Chondrocyte (in vitro differentiated cells): ENCODE results near the gene KCNJ1. TPM values are rescaled to one million over a fixed set of nuclear protein-coding genes. Genes with fewer than 3 reads are reported as not detected.

Experiments
- DNase-seq: peaks from one replicate; pipeline ENCODE4 v3.0.0; 2021; ENCODE audit warnings: mixed read lengths, low spot score
- H3K27ac Mint-ChIP-seq: one replicate; pipeline ENCODE4 v1.8.0; 2021; ENCODE audit warnings: mild to moderate bottlenecking, moderate library complexity, mixed read lengths; ENCODE audit not compliant: unreplicated experiment
- H3K27me3 Mint-ChIP-seq: 2 replicates; pipeline ENCODE4 v1.8.0; 2021; ENCODE audit warnings: low read depth, mixed read lengths
- H3K36me3 Mint-ChIP-seq: 2 replicates; pipeline ENCODE4 v1.8.0; 2021; ENCODE audit warnings: low read depth, mixed read lengths
- H3K4me1 Mint-ChIP-seq: 2 replicates; pipeline ENCODE4 v1.8.0; 2021; ENCODE audit warnings: low read depth, mild to moderate bottlenecking, mixed read lengths
- H3K4me3 Mint-ChIP-seq: one replicate; pipeline ENCODE4 v1.8.0; 2021; ENCODE audit warnings: mild to moderate bottlenecking, moderate library complexity, mixed read lengths; ENCODE audit not compliant: unreplicated experiment
- H3K9me3 Mint-ChIP-seq: 2 replicates; pipeline ENCODE4 v1.8.0; 2021; ENCODE audit warnings: low read depth, mixed read lengths
- total RNA-seq: library from RNA; stranded (reverse); gene quantifications from 3 replicates; pipeline ENCODE4 v1.2.1, GENCODE V29; 2021
- TF ChIP-seq, protein P1 (sequence below): fragments of 200-600 bp; sonication (generic); IDR thresholded peaks from 2 replicates; pipeline ENCODE4 v1.5.0; 2021; ENCODE audit warnings: antibody characterized with exemption, mild to moderate bottlenecking, moderate library complexity

Gene KCNJ1
- total RNA-seq, 1 donor from 2014 or later: not detected

DNA sequence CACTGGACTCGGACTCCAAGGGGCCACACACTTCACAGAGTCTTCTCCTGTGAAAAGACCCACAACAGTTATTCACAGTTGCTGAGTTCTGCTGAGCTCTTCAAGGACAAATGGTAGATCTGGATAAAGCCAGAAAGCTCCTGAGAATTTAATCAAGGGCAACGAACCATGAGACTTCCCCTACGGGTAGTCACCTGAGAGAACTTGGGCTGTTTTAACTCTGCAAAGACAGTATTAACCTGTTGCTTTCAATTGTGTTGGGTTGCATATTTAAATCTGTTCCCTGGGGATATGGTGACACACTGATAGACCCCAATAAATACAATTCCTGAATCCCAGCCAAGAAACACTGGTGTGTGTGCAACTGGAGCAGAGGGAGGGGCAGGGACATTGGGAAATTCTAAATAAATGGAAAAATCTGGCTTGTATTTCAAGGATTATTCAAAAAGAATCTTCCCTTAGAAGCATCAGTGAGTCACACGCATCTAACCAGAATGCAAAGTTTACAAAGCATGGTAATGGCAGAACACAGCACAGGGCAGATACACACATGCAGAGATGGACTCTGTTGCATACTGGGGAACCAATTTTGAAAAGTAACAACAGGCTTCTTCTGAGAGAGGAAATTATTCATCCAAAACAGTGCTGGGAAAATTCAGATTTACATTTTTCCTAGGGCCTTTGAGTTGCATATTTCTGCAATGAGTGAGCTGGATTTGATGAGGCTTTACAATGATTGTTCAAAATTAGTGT is 4.0 kb downstream of the KCNJ1 start:
- TF ChIP-seq, protein P1, sequence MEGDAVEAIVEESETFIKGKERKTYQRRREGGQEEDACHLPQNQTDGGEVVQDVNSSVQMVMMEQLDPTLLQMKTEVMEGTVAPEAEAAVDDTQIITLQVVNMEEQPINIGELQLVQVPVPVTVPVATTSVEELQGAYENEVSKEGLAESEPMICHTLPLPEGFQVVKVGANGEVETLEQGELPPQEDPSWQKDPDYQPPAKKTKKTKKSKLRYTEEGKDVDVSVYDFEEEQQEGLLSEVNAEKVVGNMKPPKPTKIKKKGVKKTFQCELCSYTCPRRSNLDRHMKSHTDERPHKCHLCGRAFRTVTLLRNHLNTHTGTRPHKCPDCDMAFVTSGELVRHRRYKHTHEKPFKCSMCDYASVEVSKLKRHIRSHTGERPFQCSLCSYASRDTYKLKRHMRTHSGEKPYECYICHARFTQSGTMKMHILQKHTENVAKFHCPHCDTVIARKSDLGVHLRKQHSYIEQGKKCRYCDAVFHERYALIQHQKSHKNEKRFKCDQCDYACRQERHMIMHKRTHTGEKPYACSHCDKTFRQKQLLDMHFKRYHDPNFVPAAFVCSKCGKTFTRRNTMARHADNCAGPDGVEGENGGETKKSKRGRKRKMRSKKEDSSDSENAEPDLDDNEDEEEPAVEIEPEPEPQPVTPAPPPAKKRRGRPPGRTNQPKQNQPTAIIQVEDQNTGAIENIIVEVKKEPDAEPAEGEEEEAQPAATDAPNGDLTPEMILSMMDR: no peak
- no peak overlapping the region for H3K27ac Mint-ChIP-seq
- H3K36me3 Mint-ChIP-seq: no peaks in the 10 kb centered on the region
- H3K27me3 Mint-ChIP-seq: no peaks in the 10 kb centered on the region
- peaks cover 26% of the 10 kb centered on the region for H3K4me1 Mint-ChIP-seq
- H3K4me3 Mint-ChIP-seq: no peak overlapping the region
- no peaks in the 10 kb centered on the region for H3K9me3 Mint-ChIP-seq
- DNase-seq: no peak

DNA sequence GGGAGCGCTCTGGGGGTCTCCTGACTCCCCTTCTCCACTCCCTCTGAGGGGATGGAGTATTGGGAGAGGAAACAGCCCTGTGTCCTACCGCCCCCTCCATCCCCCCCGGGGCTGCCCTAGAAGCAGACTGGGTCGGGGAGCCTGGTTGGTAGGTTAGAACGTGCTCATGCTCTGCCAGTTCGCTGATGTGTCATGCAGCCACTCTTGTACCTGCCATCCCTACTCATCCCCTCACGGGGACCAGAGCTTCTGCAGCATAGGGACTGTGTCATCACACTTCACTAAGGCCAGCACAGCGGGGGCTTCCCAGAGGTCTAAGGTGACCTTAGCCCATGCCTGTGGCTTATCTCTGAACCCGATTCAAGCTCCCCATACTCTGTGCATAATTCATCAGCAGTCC is 4.7 kb downstream of the KCNJ1 start:
- TF ChIP-seq, protein P1: no peak
- Mint-ChIP-seq H3K27me3 (no peaks in the 10 kb centered on the region), H3K9me3 (no peaks in the 10 kb centered on the region), H3K4me1 (peaks cover 26% of the 10 kb centered on the region), H3K27ac (no peak overlapping the region), H3K36me3 (no peaks in the 10 kb centered on the region), H3K4me3 (no peak overlapping the region)
- no peak for DNase-seq

GRCh38 chr11:128860571-128861361 is 6.3 kb downstream of the KCNJ1 start:
- no peak for DNase-seq
- H3K4me1 Mint-ChIP-seq: peaks cover 26% of the 10 kb centered on the region
- H3K36me3 Mint-ChIP-seq: no peaks in the 10 kb centered on the region
- H3K27ac Mint-ChIP-seq: no peak overlapping the region
- TF ChIP-seq, protein P1: no peak
- H3K4me3 Mint-ChIP-seq: no peak overlapping the region
- no peaks in the 10 kb centered on the region for H3K9me3 Mint-ChIP-seq
- H3K27me3 Mint-ChIP-seq: no peaks in the 10 kb centered on the region

DNA sequence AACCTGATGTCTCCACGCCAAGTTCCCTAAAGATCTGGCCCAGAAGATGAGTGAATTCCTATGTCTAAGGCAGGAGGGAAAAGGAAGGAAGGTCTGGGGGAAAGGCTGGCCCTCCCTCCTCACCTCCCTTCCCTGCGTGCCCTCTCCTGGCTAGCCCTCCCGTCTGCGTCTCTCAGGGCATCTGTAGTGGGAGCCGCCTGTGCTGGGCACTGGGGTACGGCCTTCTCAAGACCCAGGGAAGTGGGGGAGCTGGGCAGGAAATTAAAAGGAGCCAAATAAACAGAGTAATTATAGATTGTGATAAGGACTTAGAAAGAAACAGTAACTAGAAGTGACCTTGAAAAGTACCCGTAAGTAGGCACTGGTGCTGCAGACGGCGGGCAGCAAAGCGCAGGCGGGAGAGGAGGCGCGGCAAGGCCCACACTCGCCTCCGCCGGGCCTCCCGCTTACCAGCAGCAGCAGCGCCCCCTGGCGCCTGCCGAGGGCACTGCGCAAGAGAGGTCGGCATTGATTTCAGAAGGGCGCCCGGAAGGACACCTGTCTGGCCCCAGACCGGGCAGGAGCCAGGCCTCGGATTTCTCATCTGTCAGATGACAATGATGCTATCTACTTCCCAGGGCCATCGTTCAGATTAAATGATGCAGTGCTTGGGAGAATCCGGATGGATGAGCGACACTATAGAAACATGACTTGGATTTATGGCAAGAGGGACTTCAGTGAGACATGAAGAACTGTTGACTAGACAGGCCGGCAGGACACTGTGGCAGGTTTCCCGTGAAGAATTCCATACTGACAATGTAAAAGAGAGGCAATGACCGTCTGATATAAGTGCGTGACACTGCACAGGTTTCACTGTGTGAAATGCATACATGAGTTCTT is 7.3 kb downstream of the KCNJ1 start:
- DNase-seq: no peak
- H3K36me3 Mint-ChIP-seq: no peaks in the 10 kb centered on the region
- no peaks in the 10 kb centered on the region for H3K27me3 Mint-ChIP-seq
- H3K4me3 Mint-ChIP-seq: no peak overlapping the region
- no peaks in the 10 kb centered on the region for H3K9me3 Mint-ChIP-seq
- H3K27ac Mint-ChIP-seq: no peak overlapping the region
- H3K4me1 Mint-ChIP-seq: peaks cover 26% of the 10 kb centered on the region
- TF ChIP-seq, protein P1: peak; percentile 93

GRCh38 chr11:128857341-128857740 is 9.8 kb downstream of the KCNJ1 start:
- Mint-ChIP-seq H3K36me3 (no peaks in the 10 kb centered on the region), H3K9me3 (no peaks in the 10 kb centered on the region), H3K4me3 (no peak overlapping the region), H3K4me1 (peaks cover 11% of the 10 kb centered on the region), H3K27me3 (no peaks in the 10 kb centered on the region), H3K27ac (no peak overlapping the region)
- DNase-seq: no peak
- TF ChIP-seq, protein P1: no peak
